NCI-H2196 treated with DMSO at 0.1 percent for 48 hours (cell line): ENCODE data around the gene NANP.

ENCODE experiments used
- DNase-seq: peaks from one replicate; lab custom pipeline; 2025; ENCODE audit not compliant: unreplicated experiment; lab: John Stamatoyannopoulos, UW

The NANP gene

GRCh38 chr20:25571817-25572216 is 52.0 kb downstream of the NANP start:
- DNase-seq: no peak

GRCh38 chr20:25571240-25571639 is 52.6 kb downstream of the NANP start:
- DNase-seq: no peak

- DNase-seq: no peak
Measured at GRCh38 chr20:25570148-25570530, 53.7 kb downstream of the NANP start.

- no peak for DNase-seq
Measured at GRCh38 chr20:25567286-25567685, 56.5 kb downstream of the NANP start.

- no peak for DNase-seq
Measured at GRCh38 chr20:25566821-25567220, 57.0 kb downstream of the NANP start.

GRCh38 chr20:25565578-25566157 is 58.1 kb downstream of the NANP start:
- no peak for DNase-seq

- DNase-seq: no peak
Measured at GRCh38 chr20:25563876-25564275, 59.9 kb downstream of the NANP start.

GRCh38 chr20:25563362-25563761 is 60.5 kb downstream of the NANP start:
- DNase-seq: no peak
